HG02970 (cell line): Measurements from ENCODE around the gene NEUROD2.
A peak's percentile ranks its signal among the peaks of the same experiment; 100 is the strongest.

ENCODE experiments used
- ATAC-seq: cut with Tn5 transposase; IDR thresholded peaks from one replicate; pipeline ENCODE4 v1.9.1; 2021; ENCODE audit warnings: mild to moderate bottlenecking, moderate library complexity, moderate number of reproducible peaks; ENCODE audit not compliant: unreplicated experiment, low FRiP score

Gene NEUROD2

GRCh38 chr17:39607851-39608130, at the start of gene NEUROD2:
TSS of gene NEUROD2 (minus strand) at chr17:39607920. CDS start at chr17:39606599, 1,321 bp downstream.
- no peak for ATAC-seq

GRCh38 chr17:39655105-39655504, 47.4 kb upstream of the NEUROD2 start:
- no peak for ATAC-seq

- ATAC-seq: no peak
These were observed 46.1 kb upstream of the NEUROD2 start for GRCh38 chr17:39653662-39654331.

- no peak for ATAC-seq
These were observed 45.6 kb upstream of the NEUROD2 start for GRCh38 chr17:39653316-39653661.

- ATAC-seq: no peak
These were observed 45.0 kb upstream of the NEUROD2 start for GRCh38 chr17:39652587-39653315.

GRCh38 chr17:39651923-39652586, 44.3 kb upstream of the NEUROD2 start:
- no peak for ATAC-seq

- ATAC-seq: no peak
These were observed 42.4 kb upstream of the NEUROD2 start for GRCh38 chr17:39650121-39650579.

GRCh38 chr17:39648616-39649366, 41.1 kb upstream of the NEUROD2 start:
- no peak for ATAC-seq

GRCh38 chr17:39647256-39647655, 39.5 kb upstream of the NEUROD2 start:
- no peak for ATAC-seq

- no peak for ATAC-seq
These were observed 35.6 kb upstream of the NEUROD2 start for GRCh38 chr17:39643271-39643670.

GRCh38 chr17:39642291-39643074, 34.8 kb upstream of the NEUROD2 start:
- ATAC-seq: no peak

GRCh38 chr17:39641883-39642282, 34.2 kb upstream of the NEUROD2 start:
- ATAC-seq: no peak

GRCh38 chr17:39641097-39641496, 33.4 kb upstream of the NEUROD2 start:
- ATAC-seq: no peak

GRCh38 chr17:39640591-39641031, 32.9 kb upstream of the NEUROD2 start:
- no peak for ATAC-seq

GRCh38 chr17:39639566-39640458, 32.1 kb upstream of the NEUROD2 start:
- ATAC-seq: no peak

- ATAC-seq: no peak
These were observed 31.3 kb upstream of the NEUROD2 start for GRCh38 chr17:39639043-39639442.

- no peak for ATAC-seq
These were observed 30.6 kb upstream of the NEUROD2 start for GRCh38 chr17:39638317-39638716.

GRCh38 chr17:39636927-39637736, 29.4 kb upstream of the NEUROD2 start, which contains the start of gene STARD3:
TSS of gene STARD3 (plus strand) at chr17:39637144. CDS start at chr17:39653532, 16,388 bp downstream.
- peak; percentile 76 for ATAC-seq
